COLO668 (cell line): ENCODE results near the gene BTNL9.
"Not testable (repeated sequence)": the region's sequence is repeated elsewhere in the genome, so short reads cannot be mapped to it uniquely, and the experiment has no call there.

Source experiments
- DNase-seq: peaks from one replicate; lab custom pipeline; 2025; ENCODE audit not compliant: unreplicated experiment; lab: John Stamatoyannopoulos, UW

Gene BTNL9

GRCh38 chr5:181039931-181040630 is at the start of gene BTNL9:
Gene BTNL9, plus strand, starts transcription at chr5:181040266. Its CDS starts 5,224 bp downstream, at chr5:181045490.
- no peak for DNase-seq

- no peak for DNase-seq
These were observed 49.2 kb upstream of the BTNL9 start for GRCh38 chr5:180990882-180991242.

DNA sequence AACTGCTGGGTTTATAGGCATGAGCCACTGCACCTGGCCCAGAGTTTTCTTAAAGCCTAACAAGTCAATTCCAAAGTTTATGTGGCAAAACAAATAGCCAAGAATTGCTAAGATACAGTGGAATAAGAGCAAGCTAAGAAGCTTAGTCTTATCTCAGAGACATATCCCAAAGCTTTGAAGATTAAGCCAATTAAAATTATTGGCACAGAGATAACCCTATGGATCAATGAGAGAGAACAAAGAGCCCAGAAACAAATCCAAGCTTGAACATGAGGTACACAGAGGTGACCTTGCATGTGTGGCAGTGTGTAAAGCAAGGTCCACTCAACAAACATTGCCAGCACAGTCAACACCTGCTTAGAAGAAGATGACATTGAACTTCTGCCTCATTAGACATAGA is 38.1 kb upstream of the BTNL9 start:
- no peak for DNase-seq

- no peak for DNase-seq
These were observed 34.3 kb upstream of the BTNL9 start for GRCh38 chr5:181005791-181006190.

- DNase-seq = no peak
These were observed 31.9 kb upstream of the BTNL9 start for GRCh38 chr5:181008136-181008535.

- DNase-seq = not testable (repeated sequence)
These were observed 30.0 kb upstream of the BTNL9 start for GRCh38 chr5:181010018-181010417.

- not testable (repeated sequence) for DNase-seq
These were observed 25.4 kb upstream of the BTNL9 start for GRCh38 chr5:181014654-181015053.

GRCh38 chr5:181017448-181017847 is 22.6 kb upstream of the BTNL9 start:
- not testable (repeated sequence) for DNase-seq

GRCh38 chr5:181020688-181021087 is 19.4 kb upstream of the BTNL9 start:
- DNase-seq = no peak

- DNase-seq = no peak
These were observed 15.6 kb upstream of the BTNL9 start for GRCh38 chr5:181024245-181025064.

DNA sequence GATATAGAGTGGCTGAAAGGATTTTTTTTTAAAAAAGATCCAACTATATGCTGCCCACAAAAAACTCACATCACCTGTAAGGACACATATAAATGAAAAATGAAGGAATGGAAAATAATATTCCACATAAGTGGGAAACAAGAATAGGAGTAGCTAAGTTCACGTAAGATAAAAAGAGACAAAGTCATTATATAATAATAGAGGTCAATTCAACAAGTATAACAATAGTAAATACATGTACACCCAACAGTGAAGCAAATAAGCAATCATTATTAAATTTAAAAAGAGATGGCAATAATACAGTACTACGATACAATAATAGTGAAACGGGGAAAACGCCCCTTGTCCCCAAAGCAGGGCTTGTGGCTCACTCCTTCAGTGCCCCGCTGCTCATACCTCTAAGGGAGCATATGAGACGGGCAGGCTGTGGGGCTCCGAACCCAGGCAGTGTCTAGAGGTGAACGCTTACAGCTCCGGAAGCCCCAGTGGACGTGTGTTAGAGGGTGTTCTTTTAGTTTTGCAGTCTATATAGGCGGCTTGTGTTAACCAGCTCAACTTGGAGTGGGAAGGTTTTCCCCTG is 12.5 kb upstream of the BTNL9 start:
- no peak for DNase-seq

GRCh38 chr5:181028032-181028819 is 11.8 kb upstream of the BTNL9 start:
- DNase-seq = no peak

DNA sequence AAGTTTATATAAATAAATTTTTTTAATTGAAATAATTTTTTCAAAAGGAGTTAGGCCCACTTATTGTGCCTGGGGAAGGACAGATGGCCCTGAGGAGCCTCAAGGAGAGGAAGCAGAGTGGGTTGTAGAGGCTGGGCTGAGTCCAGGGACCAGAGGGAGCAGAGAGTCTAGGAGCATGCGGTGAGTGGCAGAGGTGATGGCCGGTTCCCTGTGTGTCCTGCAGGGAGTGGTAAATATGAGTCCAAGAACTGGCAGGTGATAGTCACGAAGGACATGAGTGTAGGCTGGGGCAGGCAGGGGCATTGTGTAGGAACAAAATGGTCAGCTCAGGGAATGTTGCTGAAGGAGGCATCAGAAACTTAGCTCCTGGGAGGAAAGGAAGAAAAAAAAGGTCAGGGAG is 8.3 kb upstream of the BTNL9 start:
- no peak for DNase-seq

DNA sequence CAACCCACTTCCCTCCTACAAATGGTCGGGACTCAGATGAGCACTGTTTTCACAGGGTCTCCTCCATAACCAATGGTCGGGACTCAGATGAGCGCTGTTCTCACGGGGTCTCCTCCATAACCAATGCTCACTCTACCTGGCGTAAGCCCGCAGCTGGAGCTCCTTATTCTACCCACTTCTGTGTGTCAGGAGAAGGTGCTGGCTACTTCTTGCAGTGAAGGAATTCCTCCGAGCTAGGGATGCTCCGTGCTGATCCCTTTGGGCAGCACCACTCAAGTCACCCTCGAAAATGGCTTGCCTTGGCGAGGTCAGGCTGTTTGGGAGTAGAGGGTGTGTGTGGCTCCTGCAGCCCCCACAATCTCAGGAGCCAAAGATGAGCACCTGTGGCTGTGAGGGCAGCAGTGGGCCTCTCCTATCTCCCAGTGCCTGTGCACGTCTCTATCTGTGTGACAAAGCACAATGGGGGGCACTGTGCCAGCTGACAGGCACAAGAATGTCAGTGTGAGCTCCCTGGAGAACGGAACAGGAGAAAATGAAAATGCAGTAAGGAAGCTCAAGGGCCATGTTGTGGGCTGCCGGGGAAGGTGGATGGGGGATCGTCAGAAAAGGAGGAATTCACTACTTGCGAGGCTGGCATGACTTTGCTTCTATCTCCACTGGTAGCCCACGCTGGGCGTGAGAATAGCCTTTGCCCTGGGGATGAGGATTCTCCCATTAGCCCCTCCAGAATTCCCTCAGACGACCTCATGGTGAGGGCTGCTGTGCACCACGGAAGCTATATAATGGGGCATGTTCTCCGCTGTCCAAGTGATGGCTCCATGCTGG is 3.9 kb upstream of the BTNL9 start:
- no peak for DNase-seq

GRCh38 chr5:181036816-181037364 is 3.2 kb upstream of the BTNL9 start:
- no peak for DNase-seq

DNA sequence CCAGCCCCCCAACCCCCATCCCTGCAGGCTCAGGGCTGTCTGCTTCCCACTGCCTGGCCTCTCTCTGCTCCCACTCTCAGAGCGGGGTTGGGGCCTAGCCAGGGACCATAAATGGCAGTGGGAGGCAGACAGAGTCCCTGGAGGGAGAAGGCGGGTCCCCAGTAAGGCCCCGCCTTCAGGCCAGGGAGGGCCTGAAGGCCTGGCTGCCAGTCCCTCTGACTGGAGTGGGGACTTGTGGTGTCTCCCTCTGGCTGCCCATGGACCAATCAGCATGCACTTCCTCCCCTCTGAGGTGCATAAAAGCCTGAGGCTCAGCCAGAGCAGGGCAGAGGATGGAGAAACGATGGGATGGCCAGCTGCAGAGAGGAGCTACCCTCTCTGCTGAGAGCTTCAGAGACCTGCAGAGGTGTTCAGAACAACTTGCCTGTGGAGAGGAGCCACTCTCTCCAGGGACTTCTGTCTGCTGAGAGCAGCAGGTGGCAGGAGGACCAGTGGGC is 2.7 kb upstream of the BTNL9 start:
- DNase-seq = no peak

- DNase-seq = no peak
These were observed 595 bp upstream of the BTNL9 start for GRCh38 chr5:181039471-181039870.

DNA sequence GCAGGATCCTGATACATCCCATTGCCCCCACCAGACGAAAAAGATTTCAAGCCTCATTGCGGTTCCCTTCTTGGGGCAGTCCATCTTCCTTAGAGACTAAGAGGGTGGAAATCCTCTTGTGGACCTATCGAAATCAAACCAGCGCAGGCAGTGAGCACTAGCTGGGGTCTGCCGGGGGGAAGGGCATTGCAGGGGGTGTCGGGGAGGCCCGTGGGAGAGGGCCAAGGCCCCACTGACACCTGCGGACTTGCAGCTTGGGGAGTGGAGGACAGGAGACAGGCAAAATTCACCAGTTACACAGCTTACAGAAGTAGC is 522 bp downstream of the BTNL9 start:
- DNase-seq = no peak

GRCh38 chr5:181041043-181041442 is 977 bp downstream of the BTNL9 start:
- DNase-seq = no peak

GRCh38 chr5:181042036-181042713 is 2.1 kb downstream of the BTNL9 start:
- DNase-seq = no peak
